GM18858 (cell line): ENCODE results near the gene KCNH2.

Experiments
- ATAC-seq: cut with Tn5 transposase; IDR thresholded peaks from one replicate; pipeline ENCODE4 v1.9.1; 2021; ENCODE audit not compliant: unreplicated experiment

KCNH2 gene

GRCh38 chr7:150996376-150997074 lies 18.4 kb upstream of the KCNH2 start:
- no peak for ATAC-seq

- no peak for ATAC-seq
Observed at GRCh38 chr7:150994838-150995510, 16.9 kb upstream of the KCNH2 start.

GRCh38 chr7:150994141-150994837 lies 16.2 kb upstream of the KCNH2 start:
- ATAC-seq: no peak

- no peak for ATAC-seq
Observed at GRCh38 chr7:150993511-150993910, 15.4 kb upstream of the KCNH2 start.

- ATAC-seq: peak; percentile 58
Observed at GRCh38 chr7:150992833-150993302, 14.7 kb upstream of the KCNH2 start.

- no peak for ATAC-seq
Observed at GRCh38 chr7:150992051-150992640, 14.0 kb upstream of the KCNH2 start.

GRCh38 chr7:150990416-150991186 lies 12.5 kb upstream of the KCNH2 start, which contains the start of gene NOS3:
Gene NOS3 (plus strand): TSS chr7:150991017. CDS start chr7:150993804, 2,787 bp downstream.
- no peak for ATAC-seq

GRCh38 chr7:150989456-150989855 lies 11.3 kb upstream of the KCNH2 start:
- no peak for ATAC-seq

GRCh38 chr7:150988230-150989226 lies 10.4 kb upstream of the KCNH2 start:
- no peak for ATAC-seq

GRCh38 chr7:150986556-150986955 lies 8.4 kb upstream of the KCNH2 start:
- ATAC-seq: no peak

GRCh38 chr7:150986099-150986512 lies 8.0 kb upstream of the KCNH2 start:
- no peak for ATAC-seq

GRCh38 chr7:150983893-150984368 lies 5.8 kb upstream of the KCNH2 start:
- no peak for ATAC-seq

GRCh38 chr7:150982351-150982750 lies 4.2 kb upstream of the KCNH2 start:
- ATAC-seq: no peak

- ATAC-seq: no peak
Observed at GRCh38 chr7:150981644-150982043, 3.5 kb upstream of the KCNH2 start.

- no peak for ATAC-seq
Observed at GRCh38 chr7:150980663-150981062, 2.5 kb upstream of the KCNH2 start.

GRCh38 chr7:150979713-150980390 lies 1.7 kb upstream of the KCNH2 start:
- ATAC-seq: no peak

GRCh38 chr7:150977382-150978125 lies 567 bp downstream of the KCNH2 start:
- ATAC-seq: no peak
